A673 (cell line): ENCODE data around the gene SMARCAL1.

Experiments used
- CTCF ChIP-seq: fragments of 300-800, 200-600 bp; sonication (generic); conservative IDR thresholded peaks from 2 replicates; pipeline ENCODE4 v1.5.1; 2017; ENCODE audit warnings: low read depth, mild to moderate bottlenecking, antibody characterized with exemption, low read length, moderate library complexity, mixed read lengths
- EZH2 ChIP-seq: fragments of 200-600 bp; sonication (generic); IDR thresholded peaks from 2 replicates; pipeline ENCODE4 v1.6.1; 2017; ENCODE audit warnings: borderline replicate concordance, low read depth, mild to moderate bottlenecking, mixed read lengths, antibody characterized with exemption, low read length; ENCODE audit not compliant: poor library complexity, severe bottlenecking

- TF ChIP-seq CTCF (no peak), EZH2 (no peak)
Observed at GRCh38 chr2:216490061-216490460, 77.8 kb downstream of the SMARCAL1 start.
